ENCODE data around the gene ACP2.

GRCh38 chr11:47241841-47242301, 6.7 kb downstream of the ACP2 start:
- no peak for TF ChIP-seq CTCF (IDR thresholded peaks at IDR 0.05)
- no peak for TF ChIP-seq POLR2A (IDR thresholded peaks at IDR 0.05)

Data from esophagus squamous epithelium (tissue), 4 donors.